Suprapubic skin (tissue), 4 donors: ENCODE results near the gene CEP85.

Experiments
- CTCF ChIP-seq, 2 donors: fragments of 200-600 bp in 1 of 2; fragments of 450-650 bp in 1 of 2; sonication (generic) in 1 of 2; IDR thresholded peaks; one replicate each; pipeline ENCODE4 v1.5.1; 2016 to 2019; ENCODE audit warnings: antibody characterized with exemption in 2 of 2, mild to moderate bottlenecking in 1 of 2, moderate library complexity in 1 of 2
- POLR2A ChIP-seq, 2 donors: fragments of 450-650 bp; IDR thresholded peaks; one replicate each; pipeline ENCODE4 v1.6.1; 2017; ENCODE audit warnings: antibody characterized with exemption in 2 of 2, mild to moderate bottlenecking in 2 of 2, moderate library complexity in 2 of 2
- POLR2AphosphoS5 ChIP-seq, 3 donors: sonication (generic); formaldehyde crosslinking; IDR thresholded peaks; one replicate each; pipeline ENCODE4 v1.6.1; 2017; ENCODE audit warnings: antibody characterized with exemption in 3 of 3

- TF ChIP-seq CTCF (IDR thresholded peaks at IDR 0.05) (no peak), POLR2A (IDR thresholded peaks at IDR 0.05) (no peak), POLR2AphosphoS5 (IDR thresholded peaks at IDR 0.05) (no peak)
Measured at GRCh38 chr1:26197301-26197700, 36.7 kb upstream of the CEP85 start.
